NCI-H345 treated with DMSO at 0.1 percent for 48 hours (cell line): ENCODE data around the gene NABP2.

Source experiments
- DNase-seq: peaks from one replicate; lab custom pipeline; 2025; ENCODE audit not compliant: unreplicated experiment; lab: John Stamatoyannopoulos, UW

Gene NABP2

DNA sequence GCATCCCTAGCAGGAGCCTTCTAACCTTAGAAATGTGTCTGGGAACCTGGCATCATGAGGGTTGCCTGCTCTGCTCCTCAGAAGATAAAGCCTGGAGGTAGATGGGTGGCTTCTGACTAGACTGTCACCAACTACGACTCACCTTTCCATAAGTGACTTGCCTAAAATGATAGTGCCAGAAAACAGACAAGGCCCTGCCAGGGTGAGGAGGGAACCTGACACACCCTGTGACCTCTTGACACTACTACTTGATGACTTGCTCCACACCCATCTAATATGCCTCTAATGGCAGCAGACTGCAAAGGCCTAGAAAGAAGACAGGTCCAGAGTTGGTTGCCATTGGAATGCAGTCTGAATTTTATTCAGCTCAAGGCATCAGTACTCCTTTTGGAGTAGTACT, 11.8 kb upstream of the NABP2 start:
- no peak for DNase-seq

- no peak for DNase-seq
Observed at GRCh38 chr12:56213878-56214277, 10.3 kb upstream of the NABP2 start.

- DNase-seq: no peak
Observed at GRCh38 chr12:56216461-56216860, 7.7 kb upstream of the NABP2 start.

DNA sequence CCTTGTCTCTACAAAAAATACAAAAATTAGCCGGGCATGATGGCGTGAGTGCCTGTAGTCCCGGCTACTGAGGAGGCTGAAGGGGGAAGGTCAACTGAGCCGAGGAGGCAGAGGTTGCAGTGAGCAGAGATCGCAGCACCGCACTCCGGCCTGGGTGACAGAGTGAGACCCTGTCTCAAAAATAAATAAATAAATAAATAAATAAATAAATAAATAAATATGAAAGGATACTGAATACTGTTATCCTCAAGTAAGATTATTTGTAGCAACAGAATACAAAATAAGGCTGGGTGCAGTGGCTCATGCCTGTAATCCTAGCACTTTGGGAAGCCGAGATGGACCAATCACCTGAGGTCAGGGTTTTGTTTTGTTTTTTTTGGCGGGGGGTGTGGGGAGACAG, 4.3 kb upstream of the NABP2 start:
- DNase-seq: no peak

DNA sequence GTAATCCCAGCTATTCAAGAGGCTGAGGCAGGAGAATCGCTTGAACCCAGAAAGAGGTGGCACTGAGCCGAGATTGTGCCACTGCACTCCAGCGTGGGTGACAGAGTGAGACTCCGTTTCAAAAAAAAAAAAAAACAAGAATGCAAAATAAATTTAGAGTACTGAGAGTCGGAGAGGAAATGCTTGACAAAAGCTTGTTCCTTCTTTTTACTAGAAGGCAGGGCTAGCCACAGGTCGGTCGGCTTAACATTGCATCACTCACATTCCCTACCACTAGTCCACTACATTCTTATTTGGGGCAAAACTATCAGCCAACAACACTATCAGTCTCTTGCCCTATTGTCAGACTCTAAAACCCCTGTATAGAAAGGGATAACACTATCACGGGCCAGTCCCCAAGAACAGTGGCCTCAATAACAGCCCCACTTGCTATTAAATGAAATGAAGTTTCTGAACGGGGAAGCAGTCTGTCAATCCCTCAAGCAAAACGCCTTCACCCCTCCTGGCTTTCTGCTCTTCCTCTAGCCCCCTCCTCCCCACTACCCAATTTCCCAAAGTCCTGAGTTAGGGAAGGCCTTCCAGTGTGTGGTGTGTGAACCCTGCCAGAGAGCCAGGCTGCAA, 3.4 kb upstream of the NABP2 start:
- no peak for DNase-seq

DNA sequence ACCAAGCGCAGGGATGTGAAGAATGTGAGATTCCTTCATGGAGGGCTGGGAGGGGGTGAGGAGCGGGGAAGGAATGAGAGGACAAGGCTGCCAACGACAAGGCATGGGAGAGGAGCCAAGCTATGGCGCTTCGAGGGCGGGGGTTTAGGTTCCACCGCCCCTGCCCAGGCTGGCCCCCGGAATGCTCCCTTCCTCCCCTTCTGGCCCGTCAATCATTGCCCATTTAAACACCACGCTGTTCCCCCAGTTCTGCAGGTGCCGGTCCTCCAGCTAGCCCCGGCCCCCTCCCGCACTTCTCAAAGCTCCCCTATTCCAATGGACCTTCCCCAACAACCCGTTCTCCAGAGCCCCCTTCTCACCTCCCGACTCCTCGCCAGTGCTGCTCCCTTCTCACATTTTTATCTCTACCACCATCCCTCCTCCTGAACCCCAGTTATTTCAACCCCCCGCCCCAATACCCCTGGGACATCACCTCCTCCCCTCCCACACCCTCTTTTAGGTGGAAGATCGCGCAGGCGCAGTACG, 2.8 kb upstream of the NABP2 start:
- no peak for DNase-seq

DNA sequence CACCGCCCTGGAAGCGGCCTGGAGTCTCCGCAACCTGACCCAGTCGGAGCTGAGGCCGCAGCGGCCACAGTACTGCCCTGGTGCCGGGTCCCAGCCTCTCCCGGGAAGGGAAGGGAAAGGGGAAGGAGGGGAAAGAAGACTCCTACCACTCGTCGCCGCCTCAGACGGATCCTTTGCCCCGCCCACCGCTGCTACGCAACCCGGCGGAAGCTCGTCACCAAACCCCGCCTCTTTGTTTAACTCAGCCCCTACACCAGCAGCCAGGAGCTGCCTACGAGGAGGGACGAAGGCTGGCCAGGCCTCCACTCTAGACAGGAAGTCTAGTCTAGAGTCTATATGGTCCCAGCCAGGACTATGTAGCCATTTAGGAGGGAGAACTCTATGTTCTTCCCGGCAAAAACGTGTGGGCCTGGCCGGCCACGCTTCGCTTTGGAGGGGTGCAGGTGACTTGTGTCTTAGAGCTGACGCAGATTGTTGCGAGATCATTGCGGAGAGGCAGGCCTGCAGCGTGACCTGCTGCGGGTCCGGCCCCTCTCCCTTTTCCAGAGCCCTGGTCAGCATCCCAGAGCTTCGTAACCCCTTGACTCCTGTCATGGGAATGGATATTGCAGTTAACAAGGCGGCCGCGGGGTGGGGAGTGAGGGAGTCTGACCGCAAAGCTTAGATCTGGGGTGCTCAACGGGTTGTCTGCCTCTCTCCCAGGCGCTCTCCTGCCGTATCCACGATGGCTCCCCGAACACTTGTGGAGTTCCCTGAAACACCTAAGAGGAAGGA, 2.2 kb upstream of the NABP2 start, which contains the start of gene RNF41:
Gene RNF41, minus strand, starts transcription at position 166 of the 774 bp plus-strand sequence. CDS start 7,875 bp downstream, outside the sequence.
- peak; percentile 94 for DNase-seq

DNA sequence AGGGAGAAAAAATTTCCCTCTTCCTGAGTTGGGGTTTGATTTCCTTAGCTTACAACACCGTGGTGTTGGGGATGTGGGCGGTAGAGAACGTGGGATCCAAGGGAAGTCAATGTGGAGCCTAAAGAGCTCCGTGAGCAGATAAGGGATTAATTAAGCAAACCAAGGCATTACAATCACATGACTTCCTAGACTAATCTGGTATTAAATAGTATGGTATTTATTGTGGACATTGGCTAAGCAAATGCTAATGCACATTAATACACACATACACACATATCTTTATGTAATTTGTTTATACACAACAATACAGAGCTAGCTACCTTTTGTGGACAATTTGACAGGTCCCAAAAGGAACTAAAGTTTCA, 1.6 kb upstream of the NABP2 start:
- DNase-seq: no peak

GRCh38 chr12:56223571-56224101, 506 bp upstream of the NABP2 start:
- DNase-seq: no peak

DNA sequence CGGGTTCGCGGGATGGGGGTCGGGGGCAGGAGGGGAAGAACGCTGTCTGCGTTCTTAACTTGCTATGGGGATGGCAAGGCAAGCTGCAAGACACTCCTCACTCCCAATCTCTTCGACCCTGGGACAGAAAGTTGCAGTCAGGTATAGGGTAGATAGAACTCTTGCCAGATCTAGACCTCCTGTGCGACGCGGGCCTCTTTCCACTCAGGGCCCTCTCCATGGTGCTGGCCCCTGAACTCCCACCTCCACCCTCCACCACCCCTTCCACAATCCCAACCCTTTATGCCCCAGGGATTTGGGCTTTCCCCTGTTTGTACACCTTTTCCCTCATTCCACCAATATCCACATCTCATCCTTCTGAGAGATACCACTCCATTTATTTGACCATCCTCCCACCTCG, 812 bp downstream of the NABP2 start:
- DNase-seq: no peak

GRCh38 chr12:56229082-56229481, 4.9 kb downstream of the NABP2 start:
- no peak for DNase-seq

DNA sequence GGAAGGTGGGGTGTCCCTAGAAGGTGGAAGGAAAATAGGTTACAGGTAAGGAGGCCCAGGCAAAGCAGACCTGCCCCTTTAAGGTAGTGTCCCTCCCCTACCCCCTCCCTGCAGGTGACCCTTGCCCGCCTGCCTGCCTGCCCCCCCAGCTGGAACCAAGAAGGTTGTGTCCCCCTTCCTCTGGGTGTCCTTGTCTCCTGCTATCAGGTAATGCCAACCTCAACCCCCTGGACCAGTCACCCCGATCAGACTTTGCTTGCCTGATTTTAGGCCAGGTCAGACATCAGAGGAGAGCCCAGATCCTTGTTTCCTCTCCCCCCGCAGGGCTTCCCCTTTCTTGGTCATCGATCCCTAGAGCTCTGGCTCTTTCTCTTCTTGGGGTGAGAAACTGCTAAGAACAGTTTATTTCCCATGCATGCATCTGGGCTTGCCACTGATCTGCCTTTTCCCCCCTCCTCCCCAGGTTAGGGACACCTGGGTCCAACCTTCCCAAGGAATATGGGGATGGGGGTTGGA, 5.8 kb downstream of the NABP2 start, which contains the start of gene SLC39A5:
Gene SLC39A5, plus strand, starts transcription at position 136 of the 516 bp plus-strand sequence. CDS start 1,224 bp downstream, outside the sequence.
- no peak for DNase-seq

- DNase-seq: no peak
Observed at GRCh38 chr12:56230432-56231183, 6.5 kb downstream of the NABP2 start.

DNA sequence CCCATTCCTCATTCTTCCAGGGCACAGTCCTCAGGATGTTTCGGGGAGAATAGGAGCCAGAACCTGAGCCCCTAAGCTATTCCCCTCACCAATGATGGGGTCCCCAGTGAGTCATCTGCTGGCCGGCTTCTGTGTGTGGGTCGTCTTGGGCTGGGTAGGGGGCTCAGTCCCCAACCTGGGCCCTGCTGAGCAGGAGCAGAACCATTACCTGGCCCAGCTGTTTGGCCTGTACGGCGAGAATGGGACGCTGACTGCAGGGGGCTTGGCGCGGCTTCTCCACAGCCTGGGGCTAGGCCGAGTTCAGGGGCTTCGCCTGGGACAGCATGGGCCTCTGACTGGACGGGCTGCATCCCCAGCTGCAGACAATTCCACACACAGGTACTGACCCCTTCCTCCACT, 7.0 kb downstream of the NABP2 start:
- no peak for DNase-seq

GRCh38 chr12:56234746-56235436, 10.7 kb downstream of the NABP2 start:
- no peak for DNase-seq

- no peak for DNase-seq
Observed at GRCh38 chr12:56236091-56236490, 11.9 kb downstream of the NABP2 start.

- no peak for DNase-seq
Observed at GRCh38 chr12:56236985-56237384, 12.8 kb downstream of the NABP2 start.

GRCh38 chr12:56237552-56237951, 13.4 kb downstream of the NABP2 start:
- DNase-seq: no peak

GRCh38 chr12:56241424-56242303, 17.5 kb downstream of the NABP2 start:
- no peak for DNase-seq

DNA sequence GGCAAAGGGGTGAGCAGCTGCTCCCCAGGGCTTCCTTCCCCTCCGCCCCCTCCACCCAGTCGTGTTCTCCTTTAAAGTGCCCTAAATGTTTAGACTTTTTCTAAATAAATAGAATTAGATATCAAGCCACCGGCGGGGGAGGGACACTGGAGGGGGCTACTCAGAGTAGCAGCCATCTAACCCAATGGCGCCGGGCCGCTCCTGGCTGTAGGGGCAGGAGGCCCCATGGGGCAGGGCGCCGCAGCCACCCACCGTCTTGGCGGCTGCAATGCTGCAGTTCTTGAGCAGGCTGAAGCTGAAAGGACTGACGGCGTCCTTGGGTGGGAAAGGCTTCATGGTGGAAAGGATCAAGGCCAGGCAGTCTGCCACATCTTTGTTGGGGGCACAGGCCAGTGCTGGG, 18.8 kb downstream of the NABP2 start:
- no peak for DNase-seq
